ENCODE data around the gene LIFR.

Gene LIFR

GRCh38 chr5:38596981-38597380, 40.5 kb upstream of the LIFR start:
- no peak for TF ChIP-seq JUND (IDR thresholded peaks at IDR 0.05; ENCODE audit: low read depth)
- in situ Hi-C loops (cut with HindIII; ENCODE audit: low pct_unique_long_range_greater_than_20kb, low sequenced_read_pairs) = no loop called here
- no peak for DNase-seq (ENCODE audit: low read depth in 1 of 2, low spot score in 1 of 2)

DNA sequence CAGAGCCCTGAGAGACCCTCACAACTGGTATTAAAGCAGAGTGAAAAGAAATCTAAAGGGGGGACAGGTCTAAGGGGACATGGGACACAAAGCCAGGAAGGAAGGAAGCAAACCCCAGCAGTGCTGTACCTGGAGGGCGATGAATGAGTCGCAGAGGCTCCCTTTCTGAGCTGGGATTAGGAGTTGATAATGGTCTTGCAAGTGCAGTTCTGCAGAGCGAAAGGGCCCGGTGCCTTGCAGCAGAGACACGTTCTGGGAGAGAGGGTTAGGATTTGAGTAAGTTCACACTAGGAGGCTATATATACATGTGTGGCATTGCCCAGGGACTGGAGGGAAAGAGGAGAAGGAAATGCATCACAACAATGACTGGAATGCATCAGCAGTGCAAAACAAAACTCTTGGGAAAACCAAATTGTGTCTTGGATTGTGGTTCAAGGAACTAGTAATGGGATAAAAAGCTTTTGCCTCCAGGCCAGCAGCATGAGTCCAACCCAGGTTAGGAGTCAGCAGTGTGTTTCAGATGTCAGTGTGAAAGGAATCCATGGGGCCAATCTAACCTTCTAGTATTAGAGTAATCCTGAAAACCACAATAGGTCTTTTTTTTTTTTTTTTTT, 38.8 kb upstream of the LIFR start:
- peak in 1 of 2 experiments; percentile 41 for DNase-seq (ENCODE audit: low read depth in 1 of 2, low spot score in 1 of 2)
- in situ Hi-C loops (cut with HindIII; ENCODE audit: low pct_unique_long_range_greater_than_20kb, low sequenced_read_pairs) = no loop called here
- TF ChIP-seq JUND (IDR thresholded peaks at IDR 0.05; ENCODE audit: low read depth) = no peak

- in situ Hi-C loops (cut with HindIII; ENCODE audit: low pct_unique_long_range_greater_than_20kb, low sequenced_read_pairs) = no loop called here
- DNase-seq (ENCODE audit: low read depth in 1 of 2, low spot score in 1 of 2) = no peak
- no peak for TF ChIP-seq JUND (IDR thresholded peaks at IDR 0.05; ENCODE audit: low read depth)
Observed at GRCh38 chr5:38593959-38594358, 37.5 kb upstream of the LIFR start.

GRCh38 chr5:38591523-38591849, 35.0 kb upstream of the LIFR start:
- in situ Hi-C loops (cut with HindIII; ENCODE audit: low pct_unique_long_range_greater_than_20kb, low sequenced_read_pairs) = no loop called here
- DNase-seq (ENCODE audit: low read depth in 1 of 2, low spot score in 1 of 2) = no peak
- no peak for TF ChIP-seq JUND (IDR thresholded peaks at IDR 0.05; ENCODE audit: low read depth)

DNA sequence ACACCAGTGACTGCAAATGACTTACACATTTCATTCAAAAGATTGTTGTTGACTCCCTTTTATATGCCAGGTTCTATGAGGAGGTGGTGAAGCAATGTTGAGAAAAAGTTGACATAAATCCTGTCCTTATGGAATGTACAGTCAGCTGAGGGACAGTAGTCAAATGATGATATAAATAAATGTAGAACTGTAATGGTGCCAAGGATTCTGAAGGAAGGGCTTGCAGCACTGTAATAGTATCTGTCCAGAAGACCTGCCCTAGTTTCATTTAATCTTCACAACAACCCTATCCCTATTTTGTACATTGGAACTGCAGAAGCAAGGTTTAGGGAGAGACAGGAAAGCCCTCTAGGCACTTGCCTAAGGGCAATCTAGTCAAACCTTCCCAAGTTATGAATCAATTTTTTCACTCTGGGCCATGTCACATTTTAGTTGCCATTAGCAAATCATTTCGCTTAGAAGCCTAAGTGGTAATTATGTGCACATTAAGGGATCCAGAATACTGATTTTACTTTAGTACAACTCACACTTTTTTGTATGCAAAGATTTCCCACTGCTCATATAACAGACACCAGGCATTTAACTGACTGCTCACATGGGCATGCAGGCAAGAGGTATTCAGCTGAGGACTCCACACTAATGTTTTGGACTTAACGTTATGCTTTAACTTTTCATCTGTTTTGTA, 34.5 kb upstream of the LIFR start:
- in situ Hi-C loops (cut with HindIII; ENCODE audit: low pct_unique_long_range_greater_than_20kb, low sequenced_read_pairs) = no loop called here
- DNase-seq (ENCODE audit: low read depth in 1 of 2, low spot score in 1 of 2) = no peak
- no peak for TF ChIP-seq JUND (IDR thresholded peaks at IDR 0.05; ENCODE audit: low read depth)

GRCh38 chr5:38589629-38590028, 33.2 kb upstream of the LIFR start:
- no peak for DNase-seq (ENCODE audit: low read depth in 1 of 2, low spot score in 1 of 2)
- no peak for TF ChIP-seq JUND (IDR thresholded peaks at IDR 0.05; ENCODE audit: low read depth)
- in situ Hi-C loops (cut with HindIII; ENCODE audit: low pct_unique_long_range_greater_than_20kb, low sequenced_read_pairs) = no loop called here

- DNase-seq (ENCODE audit: low read depth in 1 of 2, low spot score in 1 of 2) = no peak
- in situ Hi-C loops (cut with HindIII; ENCODE audit: low pct_unique_long_range_greater_than_20kb, low sequenced_read_pairs) = no loop called here
- TF ChIP-seq JUND (IDR thresholded peaks at IDR 0.05; ENCODE audit: low read depth) = no peak
Observed at GRCh38 chr5:38585816-38586215, 29.4 kb upstream of the LIFR start.

GRCh38 chr5:38583500-38583899, 27.1 kb upstream of the LIFR start:
- in situ Hi-C loops (cut with HindIII; ENCODE audit: low pct_unique_long_range_greater_than_20kb, low sequenced_read_pairs) = no loop called here
- no peak for TF ChIP-seq JUND (IDR thresholded peaks at IDR 0.05; ENCODE audit: low read depth)

GRCh38 chr5:38582975-38583319, 26.5 kb upstream of the LIFR start:
- no peak for DNase-seq (ENCODE audit: low read depth in 1 of 2, low spot score in 1 of 2)
- no peak for TF ChIP-seq JUND (IDR thresholded peaks at IDR 0.05; ENCODE audit: low read depth)
- in situ Hi-C loops (cut with HindIII; ENCODE audit: low pct_unique_long_range_greater_than_20kb, low sequenced_read_pairs) = no loop called here

More at GRCh38 chr5:38583500-38583899, 27.1 kb upstream of the LIFR start:
- no peak for DNase-seq (ENCODE audit: low read depth in 1 of 2, low spot score in 1 of 2)

DNA sequence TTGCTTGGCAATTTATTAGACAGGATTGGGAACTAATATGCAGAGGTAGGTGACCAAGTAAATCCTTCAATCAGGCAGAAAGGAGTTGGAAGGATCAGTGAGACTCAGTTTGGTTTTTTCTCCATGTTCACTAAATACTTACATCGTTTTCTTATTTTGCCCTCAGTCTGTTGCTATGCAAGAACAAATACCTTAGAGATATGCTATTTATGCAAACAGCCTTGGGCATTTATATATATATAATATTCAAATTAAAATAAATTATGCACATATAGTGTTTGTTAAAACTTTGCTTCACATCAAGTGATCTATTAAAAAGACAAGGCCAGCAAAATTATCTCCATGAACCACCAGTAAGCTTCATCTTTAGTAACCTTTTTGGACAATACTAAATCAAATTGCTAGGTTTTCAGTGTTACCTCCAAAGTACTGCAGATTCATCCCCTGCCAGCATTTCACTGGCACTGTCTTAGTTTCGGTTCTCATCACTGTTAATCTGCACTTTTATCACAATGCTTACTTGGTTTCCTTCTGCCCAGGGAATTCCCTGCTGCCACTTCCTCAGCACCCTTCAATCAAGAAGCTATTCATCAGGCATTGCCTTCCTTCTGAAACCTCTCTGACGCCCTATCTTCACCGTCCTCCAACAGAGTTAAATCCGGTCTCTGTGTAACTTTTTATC, 26.0 kb upstream of the LIFR start:
- DNase-seq (ENCODE audit: low read depth in 1 of 2, low spot score in 1 of 2) = no peak
- in situ Hi-C loops (cut with HindIII; ENCODE audit: low pct_unique_long_range_greater_than_20kb, low sequenced_read_pairs) = no loop called here
- no peak for TF ChIP-seq JUND (IDR thresholded peaks at IDR 0.05; ENCODE audit: low read depth)

DNA sequence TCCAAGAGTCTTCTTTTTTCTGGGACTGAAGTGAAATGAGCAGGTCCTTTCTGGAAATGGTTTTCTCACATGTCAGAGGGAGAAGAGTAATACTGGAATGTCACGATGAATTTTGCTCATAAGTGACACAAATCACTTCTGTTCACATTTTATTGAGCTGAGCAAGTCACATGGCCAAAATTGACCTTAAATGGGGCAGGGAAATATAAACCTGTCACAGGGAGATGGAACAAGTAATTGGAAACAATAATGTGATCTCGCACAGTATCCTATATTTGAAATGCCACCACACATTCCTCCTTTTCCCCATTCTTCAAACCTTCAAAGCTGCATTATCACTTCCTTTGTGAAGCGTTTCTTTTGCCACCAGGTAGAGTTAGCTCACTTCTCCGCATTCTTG, 25.2 kb upstream of the LIFR start:
- no peak for DNase-seq (ENCODE audit: low read depth in 1 of 2, low spot score in 1 of 2)
- no peak for TF ChIP-seq JUND (IDR thresholded peaks at IDR 0.05; ENCODE audit: low read depth)
- in situ Hi-C loops (cut with HindIII; ENCODE audit: low pct_unique_long_range_greater_than_20kb, low sequenced_read_pairs) = no loop called here

GRCh38 chr5:38579105-38579504, 22.7 kb upstream of the LIFR start:
- TF ChIP-seq JUND (IDR thresholded peaks at IDR 0.05; ENCODE audit: low read depth) = no peak
- in situ Hi-C loops (cut with HindIII; ENCODE audit: low pct_unique_long_range_greater_than_20kb, low sequenced_read_pairs) = no loop called here
- DNase-seq (ENCODE audit: low read depth in 1 of 2, low spot score in 1 of 2) = no peak

- in situ Hi-C loops (cut with HindIII; ENCODE audit: low pct_unique_long_range_greater_than_20kb, low sequenced_read_pairs) = no loop called here
- TF ChIP-seq JUND (IDR thresholded peaks at IDR 0.05; ENCODE audit: low read depth) = no peak
- no peak for DNase-seq (ENCODE audit: low read depth in 1 of 2, low spot score in 1 of 2)
Observed at GRCh38 chr5:38576961-38577684, 20.7 kb upstream of the LIFR start.

Data from T47D (cell line).